Posterior vena cava (tissue), 2 donors: ENCODE results near the gene RPS6KL1. TPM values are rescaled to one million over a fixed set of nuclear protein-coding genes. Genes with fewer than 3 reads are reported as not detected.
A peak's percentile ranks its signal among the peaks of the same experiment; 100 is the strongest.

Source experiments
- DNase-seq: peaks from one replicate; pipeline ENCODE4 v3.0.0-alpha.2; 2020; ENCODE audit warnings: low spot score
- intact Hi-C, 2 donors: fragments of 100-400 bp; cut with DNase I; formaldehyde crosslinking; loops; one replicate each; pipeline versions ENCODE4 v1.14.1 to v1.14.2; 2022 to 2023
- total RNA-seq, 2 donors: library from RNA; stranded (reverse); fragmentation: NEBNext Ultra II Directional; extraction: Animal tissue kit (Norgen Biotek cat#: 25700); gene quantifications; one replicate each; pipeline ENCODE4 v1.2.1, GENCODE V29; 2021
- donor health status: DM: yes; HTN: yes; CAD: no.
- donor health status: DM: yes; HTN: yes; CAD: no.

Gene RPS6KL1
- total RNA-seq, 2 donors from 2014 or later, result 9.6 to 17.0 TPM

DNA sequence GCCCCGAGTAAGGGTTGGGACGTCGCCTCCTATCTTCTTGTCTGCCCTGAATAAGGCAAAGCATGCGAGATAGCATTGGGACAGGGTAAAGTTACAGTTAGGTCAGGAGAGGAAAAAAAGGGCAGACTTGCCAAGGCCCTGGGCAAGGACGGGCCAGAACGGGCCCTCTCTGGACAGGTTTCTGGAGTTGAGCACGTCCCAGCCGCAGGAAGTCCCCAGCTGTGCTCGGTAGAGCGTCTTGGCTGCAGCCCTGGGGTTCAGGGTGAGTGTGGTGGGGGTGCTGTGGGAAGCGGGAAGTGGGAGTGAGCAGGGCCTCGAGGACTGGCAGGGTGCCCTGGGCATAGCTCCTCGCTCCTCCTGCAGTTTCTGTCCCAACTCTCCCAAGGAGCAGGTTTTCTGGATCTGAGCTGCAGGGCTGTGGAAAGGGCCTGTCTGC lies 5.4 kb downstream of the RPS6KL1 start:
- intact Hi-C loops, result no loop called here
- peak; percentile 88 for DNase-seq

DNA sequence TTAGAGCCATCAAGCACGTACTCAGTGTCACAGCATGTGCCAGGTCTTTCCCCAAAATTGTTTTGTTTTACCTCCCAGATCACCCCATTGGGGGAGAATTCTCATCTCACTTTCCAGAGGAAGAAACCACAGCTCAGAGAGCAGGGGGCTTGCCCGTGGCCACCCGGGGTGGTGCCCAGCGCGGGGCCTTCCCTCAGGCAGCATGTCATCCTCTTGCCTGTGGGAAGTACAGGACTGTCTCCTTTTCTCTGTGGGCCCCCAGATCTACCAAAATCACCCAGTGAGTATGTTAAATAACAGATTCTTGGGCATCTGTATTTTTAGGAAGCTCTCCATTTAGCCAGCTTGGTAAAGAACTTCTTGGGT lies 5.9 kb downstream of the RPS6KL1 start:
- no peak for DNase-seq
- intact Hi-C loops, result no loop called here

DNA sequence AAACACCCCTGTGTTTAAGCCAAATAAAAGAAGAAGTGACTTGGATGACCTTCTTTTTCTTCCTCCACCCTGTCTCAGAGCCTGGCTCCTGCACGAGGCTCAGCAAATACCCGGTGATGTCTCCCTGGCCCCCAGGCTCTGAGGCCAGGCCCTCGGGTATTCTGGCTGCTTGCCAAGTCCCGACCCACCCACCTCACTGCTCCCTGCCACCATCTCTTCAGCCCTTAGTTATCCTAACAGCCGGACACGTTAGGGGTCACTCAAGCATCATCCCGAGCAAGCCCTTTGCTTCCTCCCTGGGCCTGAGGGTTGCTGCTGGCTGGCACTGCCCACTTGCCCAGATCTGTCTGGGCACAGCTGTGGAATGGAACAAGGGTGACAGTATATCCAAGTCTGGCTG lies 7.2 kb downstream of the RPS6KL1 start:
- intact Hi-C loops, result no loop called here

DNA sequence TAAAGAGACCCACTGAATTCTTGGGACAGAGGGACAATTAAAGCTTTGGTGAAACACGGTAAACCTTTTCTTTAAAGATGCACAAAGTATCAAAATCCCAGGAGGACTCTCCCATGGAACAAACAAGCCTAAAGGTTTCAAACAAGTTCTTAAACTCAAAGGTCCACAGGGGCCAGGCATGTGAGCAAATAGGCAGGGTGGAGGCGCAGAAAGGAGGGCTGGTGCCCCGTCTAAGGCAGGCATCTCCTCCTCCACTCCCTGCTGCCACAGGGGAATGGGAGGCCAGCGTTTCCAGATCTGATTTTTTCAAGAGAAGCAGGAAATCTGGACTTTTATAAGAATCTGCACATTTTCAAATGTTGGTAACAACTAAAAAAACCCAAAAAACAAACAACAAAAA lies 7.6 kb downstream of the RPS6KL1 start:
- intact Hi-C loops, result no loop called here
- no peak for DNase-seq

More for the DNA sequence above, 7.2 kb downstream of the RPS6KL1 start:
- DNase-seq, result no peak

DNA sequence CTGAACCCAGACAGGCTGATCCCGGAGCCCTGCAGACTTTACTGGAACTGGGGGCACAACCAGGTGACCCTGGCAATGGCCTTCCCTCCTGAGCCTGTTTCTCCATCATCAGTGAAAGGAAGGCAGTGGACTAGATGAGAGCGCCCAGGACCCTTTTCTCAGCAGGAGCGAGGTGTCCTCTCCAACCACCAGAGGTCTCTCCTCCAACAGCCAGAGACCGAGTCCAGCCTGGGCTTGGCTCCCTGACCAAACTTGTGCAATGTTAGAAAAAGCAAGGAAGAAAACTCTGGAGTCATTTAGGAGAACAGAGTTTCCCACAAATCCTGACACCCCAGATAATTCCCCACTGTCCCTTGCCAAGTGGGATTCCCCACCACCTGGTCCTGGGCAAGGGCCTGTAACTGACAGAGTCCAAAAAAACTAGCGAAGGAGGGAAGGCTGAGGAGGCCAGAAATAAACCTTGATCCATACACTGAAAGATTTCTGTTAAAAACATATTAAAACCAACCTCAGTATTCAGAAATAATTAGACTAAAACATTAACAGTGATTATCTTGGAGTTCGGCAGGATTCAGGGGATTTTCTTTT lies 9.0 kb downstream of the RPS6KL1 start:
- DNase-seq, result no peak
- intact Hi-C loops, result loop anchor here in 1 of 2 donors (5.0 kb wide), 1 partner anchor 173 kb away; no protein-coding TSS in a partner anchor

DNA sequence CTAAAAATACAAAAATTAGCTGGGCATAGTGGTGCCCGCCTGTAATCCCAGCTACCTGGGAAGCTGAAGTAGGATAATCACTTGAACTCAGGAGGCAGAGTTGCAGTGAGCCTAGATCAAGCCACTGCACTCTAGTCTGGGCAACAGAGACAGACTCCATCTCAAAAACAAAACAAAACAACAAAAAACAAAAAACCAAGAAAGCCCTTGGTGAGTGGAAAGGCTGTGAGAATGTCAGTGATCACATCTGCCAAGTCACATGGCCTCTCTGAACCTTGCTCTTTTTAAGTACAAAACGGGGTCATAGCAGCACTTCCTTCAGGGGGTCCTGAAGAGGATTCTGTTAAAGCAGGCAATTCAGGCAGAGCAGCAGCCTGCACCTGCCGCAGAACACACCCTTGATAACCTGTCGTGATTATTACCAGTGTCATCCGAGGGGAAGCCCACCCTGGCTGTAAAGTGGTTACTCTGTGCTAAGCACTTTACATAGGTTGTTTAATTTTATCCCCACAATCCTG lies 9.6 kb downstream of the RPS6KL1 start:
- no peak for DNase-seq
- intact Hi-C loops, result loop anchor here in 1 of 2 donors (5.0 kb wide), 1 partner anchor 174 kb away; no protein-coding TSS in a partner anchor

DNA sequence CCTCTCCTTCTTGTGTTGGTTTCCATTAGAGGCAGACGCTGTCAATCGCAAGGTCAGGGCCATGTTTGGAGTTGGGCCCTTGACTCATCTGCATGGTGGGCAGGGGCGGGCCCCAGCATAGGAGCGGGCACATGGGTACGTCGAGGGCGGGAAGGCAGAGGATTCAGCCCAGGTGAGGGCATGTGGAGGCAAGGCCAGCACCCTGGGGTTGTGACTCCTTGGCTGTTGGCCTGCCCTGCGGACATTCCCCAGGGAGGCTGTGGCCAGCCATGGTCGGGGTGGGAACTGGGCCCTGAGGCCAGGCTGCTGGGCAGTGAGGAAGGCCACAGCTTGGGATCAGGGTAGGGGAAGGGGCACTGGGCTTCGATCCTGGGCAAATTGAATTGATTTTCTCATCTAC lies 10.3 kb downstream of the RPS6KL1 start:
- no peak for DNase-seq
- intact Hi-C loops, result loop anchor here in 1 of 2 donors (5.0 kb wide), 1 partner anchor 174 kb away; no protein-coding TSS in a partner anchor

DNA sequence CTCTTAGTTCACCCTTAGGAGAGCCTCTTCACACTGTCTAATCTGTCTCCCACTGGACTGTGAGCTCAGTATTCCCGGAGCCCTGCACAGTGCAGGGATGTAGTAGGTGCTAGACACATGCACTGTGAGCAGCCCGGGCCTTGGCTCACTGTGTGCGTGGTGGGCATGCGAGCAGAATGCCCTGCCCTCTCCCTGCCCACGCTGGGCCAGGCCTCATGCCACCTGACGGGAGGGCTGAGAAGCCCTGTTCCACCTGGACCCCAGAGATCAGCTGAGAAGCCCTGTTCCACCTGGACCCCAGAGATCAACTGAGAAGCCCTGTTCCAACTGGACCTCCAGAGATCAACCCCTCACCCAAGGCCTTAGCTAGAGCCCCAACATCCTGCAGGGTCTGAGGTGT lies 10.9 kb downstream of the RPS6KL1 start:
- intact Hi-C loops, result loop anchor here in 1 of 2 donors (5.0 kb wide), 1 partner anchor 175 kb away; no protein-coding TSS in a partner anchor
- no peak for DNase-seq

DNA sequence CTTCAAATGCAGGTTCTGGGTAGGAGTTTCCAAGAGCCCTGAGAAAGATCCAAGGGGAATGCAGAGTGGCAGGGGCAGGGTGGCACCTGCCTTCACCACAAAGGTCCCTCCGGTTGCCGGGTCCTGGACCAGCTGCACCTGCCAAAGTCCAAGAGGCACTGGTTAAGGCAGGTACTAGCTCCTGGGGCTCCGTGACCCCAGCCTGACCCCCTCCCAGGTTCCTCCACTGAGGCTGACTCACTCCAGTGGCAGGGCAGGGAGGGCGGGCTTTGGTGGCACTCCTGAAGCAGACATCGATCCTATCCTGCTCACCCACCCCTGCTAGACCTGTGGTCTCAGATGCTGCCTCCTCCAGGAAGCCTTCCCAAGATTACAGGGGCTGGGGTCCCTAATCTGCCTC lies 11.4 kb downstream of the RPS6KL1 start:
- intact Hi-C loops, result loop anchor here in 1 of 2 donors (5.0 kb wide), 1 partner anchor 176 kb away; no protein-coding TSS in a partner anchor
- no peak for DNase-seq

DNA sequence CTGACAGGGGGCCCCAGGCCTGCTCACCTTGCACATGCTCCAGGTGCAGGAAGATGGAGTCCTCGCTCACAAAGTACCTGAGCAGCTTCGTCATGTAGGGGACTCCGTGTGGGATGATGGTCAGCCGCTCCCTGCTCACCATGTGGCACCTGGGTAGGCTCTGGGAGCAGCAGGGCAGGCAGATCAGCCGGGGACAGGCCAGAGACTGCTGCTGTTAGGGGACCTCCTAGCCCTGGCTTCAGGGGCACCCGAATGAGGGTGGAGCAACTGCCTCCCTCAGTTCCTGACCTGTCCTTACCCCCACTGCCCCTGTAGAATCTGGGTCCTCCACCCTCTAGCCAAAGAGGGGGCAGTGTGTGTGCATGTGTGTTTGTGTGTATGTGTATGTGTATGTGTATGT lies 11.8 kb downstream of the RPS6KL1 start:
- intact Hi-C loops, result loop anchor here in 1 of 2 donors (5.0 kb wide), 1 partner anchor 176 kb away; no protein-coding TSS in a partner anchor
- no peak for DNase-seq

DNA sequence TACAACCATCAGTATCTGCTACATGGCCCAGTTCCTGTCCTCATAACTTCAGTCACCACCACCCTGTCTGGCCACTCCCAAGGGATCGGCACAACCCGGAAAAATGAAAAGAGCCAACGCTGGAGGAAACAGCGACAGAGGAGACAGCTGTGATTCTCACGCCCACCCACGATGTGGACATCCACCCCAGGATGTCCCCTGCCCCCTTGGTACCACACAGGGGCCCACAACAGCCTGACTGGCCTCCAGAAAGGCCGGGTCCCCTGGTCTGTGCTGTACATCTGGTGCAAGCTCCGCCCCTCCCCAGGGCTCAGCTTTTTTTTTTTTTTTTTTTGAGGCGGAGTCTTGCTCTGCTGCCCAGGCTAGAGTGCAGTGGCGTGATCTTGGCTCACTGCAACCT lies 12.5 kb downstream of the RPS6KL1 start:
- intact Hi-C loops, result loop anchor here in 1 of 2 donors (5.0 kb wide), 1 partner anchor 177 kb away; no protein-coding TSS in a partner anchor
- DNase-seq, result no peak

DNA sequence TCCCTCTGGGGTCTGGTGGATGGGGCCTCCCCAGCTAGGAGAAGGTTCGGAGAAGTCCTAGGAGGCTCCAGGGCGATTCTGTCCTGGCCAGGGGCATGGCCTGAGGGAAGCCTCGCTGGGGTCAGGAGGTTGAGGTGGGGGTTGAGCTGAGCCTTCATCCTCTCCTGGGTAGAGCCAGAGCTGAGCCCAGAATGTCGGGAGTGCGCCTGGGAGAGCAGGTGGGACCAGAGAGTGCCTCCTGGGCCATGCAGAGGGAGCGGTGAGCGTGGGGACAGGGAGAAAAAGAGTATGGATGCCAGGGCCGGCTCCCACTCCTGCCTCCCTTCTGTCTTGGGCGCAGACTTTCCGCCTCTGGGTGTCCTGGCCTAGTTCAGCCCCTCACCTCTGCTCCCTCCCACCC lies 13.1 kb downstream of the RPS6KL1 start:
- intact Hi-C loops, result loop anchor here (5.0 kb wide), 3 partner anchors 48 to 177 kb away; no protein-coding TSS in a partner anchor
- DNase-seq, result no peak

DNA sequence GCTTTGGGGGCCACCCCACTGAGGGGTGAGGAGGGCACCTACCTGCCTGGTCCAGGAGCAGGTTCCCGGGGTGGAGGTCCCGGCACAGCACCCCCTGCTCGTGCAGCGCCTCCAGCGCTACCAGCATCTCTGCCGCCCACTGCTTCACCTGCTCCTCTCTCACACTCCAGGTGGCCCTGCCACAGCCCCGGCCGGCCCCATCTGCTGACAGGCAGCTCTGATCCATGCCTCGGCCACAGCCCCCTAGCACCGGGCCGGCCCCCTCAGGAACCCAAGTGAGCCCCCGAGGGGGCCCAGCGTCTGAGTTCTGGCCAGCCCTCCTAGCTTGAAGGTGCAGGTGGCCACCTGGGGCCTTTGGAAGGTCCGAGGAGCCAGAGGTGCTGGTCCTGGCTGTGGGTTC lies 13.6 kb downstream of the RPS6KL1 start:
- intact Hi-C loops, result loop anchor here (5.0 kb wide), 2 partner anchors 47 to 52 kb away; no protein-coding TSS in a partner anchor
- DNase-seq, result no peak

DNA sequence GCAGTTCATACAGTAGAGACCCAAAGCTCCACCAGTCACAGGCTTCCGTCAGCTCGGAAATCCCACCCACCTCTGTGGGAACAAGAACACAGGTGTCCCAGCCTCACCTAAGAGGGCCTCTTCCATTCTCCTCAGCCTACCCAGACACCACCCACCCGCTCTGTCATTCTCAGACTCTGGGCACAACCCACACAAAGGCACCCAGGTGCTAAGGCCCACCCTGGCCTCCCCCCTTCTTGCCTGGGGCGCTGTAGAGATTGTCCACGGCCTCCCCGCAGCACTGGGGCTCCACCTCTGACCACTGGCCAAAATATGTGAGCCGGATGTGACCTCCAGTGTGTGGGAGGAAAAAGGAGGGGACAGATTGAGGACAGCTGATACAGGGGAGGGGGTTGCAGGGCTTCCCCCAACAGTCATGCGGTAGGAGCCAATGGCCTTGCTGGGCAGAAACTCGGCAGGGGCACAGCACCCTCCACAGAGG lies 14.2 kb downstream of the RPS6KL1 start:
- DNase-seq, result no peak
- intact Hi-C loops, result loop anchor here (5.0 kb wide), 2 partner anchors 47 to 52 kb away; no protein-coding TSS in a partner anchor

DNA sequence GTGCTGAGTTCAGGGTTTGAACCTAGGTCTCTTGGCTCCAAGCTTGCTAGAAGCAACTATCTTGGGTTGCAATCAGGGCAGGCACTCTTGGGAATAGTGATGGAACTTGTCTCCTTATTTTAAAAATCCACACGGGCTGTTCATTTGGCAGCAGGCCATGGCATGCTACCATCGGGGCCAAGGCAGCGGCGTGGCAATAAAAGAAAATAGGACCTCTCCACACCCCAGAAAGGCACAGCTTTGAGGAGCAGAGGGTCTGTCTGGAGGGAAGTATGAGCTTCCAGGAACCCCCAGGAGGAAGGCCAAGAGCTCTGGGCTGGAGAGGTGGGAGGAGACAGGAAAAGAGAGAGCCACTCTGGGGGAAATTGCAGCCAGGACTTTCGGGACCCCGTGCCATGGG lies 15.3 kb downstream of the RPS6KL1 start:
- intact Hi-C loops, result loop anchor here (5.0 kb wide), 2 partner anchors 45 to 50 kb away; no protein-coding TSS in a partner anchor
- no peak for DNase-seq

DNA sequence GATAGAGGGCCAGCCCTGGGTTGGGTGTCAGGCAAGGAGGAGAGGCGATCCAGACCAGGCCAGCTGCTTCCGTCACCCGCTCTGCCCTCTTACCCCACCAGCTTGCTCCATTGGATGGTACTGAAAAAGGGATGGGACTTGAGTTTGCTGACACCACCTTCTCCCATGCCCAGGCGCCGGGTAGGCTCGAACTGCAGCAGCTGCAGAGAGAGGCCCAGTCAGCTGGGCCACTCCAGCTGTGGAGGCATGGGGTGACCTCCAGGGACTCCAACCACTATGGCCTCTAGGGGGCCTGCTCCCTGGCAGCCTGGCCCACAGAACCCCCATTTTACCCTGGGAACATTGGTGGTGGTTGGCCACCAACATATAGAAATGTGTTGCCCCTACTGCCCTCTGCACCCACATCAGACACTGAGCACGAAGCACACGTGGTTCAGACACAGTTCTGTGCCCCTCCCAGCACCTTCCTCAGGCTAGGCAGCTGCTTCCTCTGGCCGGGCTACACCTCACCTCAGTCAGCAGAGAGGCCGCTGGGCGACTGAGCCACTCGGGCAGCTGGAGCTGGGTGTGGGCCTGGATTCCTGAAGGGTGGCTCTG lies 16.0 kb downstream of the RPS6KL1 start:
- no peak for DNase-seq
- intact Hi-C loops, result loop anchor here (5.0 kb wide), 2 partner anchors 45 to 50 kb away; no protein-coding TSS in a partner anchor

DNA sequence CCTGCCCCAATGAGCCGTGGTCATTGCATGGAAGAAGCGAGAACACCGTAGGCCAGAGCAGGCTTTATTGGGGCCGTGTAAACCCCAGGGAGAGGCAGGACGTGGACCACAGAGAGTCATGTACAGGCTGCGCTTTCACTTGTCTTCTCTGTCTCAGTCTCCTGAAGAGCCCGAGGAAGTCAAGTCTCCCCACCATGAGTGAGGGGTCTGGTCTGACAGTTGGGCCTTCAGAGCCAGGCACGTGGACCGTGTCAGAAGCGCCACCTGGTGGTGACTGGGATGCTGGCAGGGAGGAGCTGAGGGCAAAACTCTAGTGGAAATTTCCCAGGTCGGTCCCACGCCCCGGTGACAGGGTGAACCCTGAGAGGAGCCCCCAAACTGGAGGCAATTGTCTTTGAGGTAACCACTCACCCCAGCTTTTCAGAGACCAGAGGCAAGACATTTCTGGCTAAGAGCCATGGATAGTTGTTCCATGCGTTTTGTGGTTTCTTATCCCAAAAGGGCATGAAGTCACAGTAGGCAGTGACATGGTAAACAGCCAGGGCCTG lies 17.4 kb downstream of the RPS6KL1 start:
- intact Hi-C loops, result loop anchor here (5.0 kb wide), 2 partner anchors 43 to 48 kb away; no protein-coding TSS in a partner anchor
- DNase-seq, result peak; percentile 91

DNA sequence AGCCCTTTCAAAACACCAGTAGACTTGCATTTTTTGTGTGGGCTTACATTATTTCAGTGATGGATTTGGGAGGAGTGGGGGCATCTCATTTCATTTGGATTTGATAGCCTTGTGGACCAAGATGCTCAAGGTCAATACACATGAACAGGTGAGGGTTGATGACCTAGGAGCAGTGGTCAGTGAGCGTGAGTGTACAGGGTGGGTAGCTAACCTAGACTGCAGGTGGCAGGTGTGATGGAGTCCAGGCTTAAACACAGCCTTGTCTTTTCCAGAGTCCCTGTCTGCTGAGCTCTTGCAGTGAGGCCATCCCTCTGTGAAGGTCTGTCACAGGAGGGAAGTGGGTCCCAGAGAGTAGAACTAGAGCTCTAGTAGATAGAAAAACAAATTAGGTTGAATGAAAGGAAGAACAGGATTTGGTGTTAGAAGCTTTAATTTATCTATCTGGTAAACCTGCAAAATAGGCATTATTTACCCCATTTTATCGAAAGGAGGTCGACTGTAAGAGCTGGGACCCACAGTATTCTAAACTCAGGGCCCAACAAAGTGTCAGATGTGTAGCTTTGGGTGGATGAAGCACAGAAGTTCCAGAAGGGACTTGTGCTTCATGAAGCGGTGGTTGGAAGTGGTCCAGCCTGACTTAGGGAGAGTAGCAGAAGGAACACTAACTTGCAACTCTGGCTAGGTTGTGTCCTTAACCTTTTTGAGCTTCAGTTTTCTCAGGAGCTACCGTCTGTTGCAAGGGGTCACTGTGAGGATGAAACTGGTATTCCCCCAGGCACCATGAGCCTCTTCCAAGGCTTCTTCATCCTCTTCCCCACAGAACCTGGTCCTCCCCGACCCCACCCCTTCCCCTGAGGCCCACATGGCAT lies 18.2 kb downstream of the RPS6KL1 start:
- intact Hi-C loops, result loop anchor here (5.0 kb wide), 2 partner anchors 43 to 48 kb away; no protein-coding TSS in a partner anchor
- no peak for DNase-seq
